CD4-positive, CD25-positive, alpha-beta regulatory T cell (primary cell): ENCODE data around the gene ZNF711. TPM values are rescaled to one million over a fixed set of nuclear protein-coding genes. Genes with fewer than 3 reads are reported as not detected.

Experiments
- polyA plus RNA-seq, 4 donors: library from polyadenylated mRNA; unstranded; fragments of 300-500 nt; fragmentation: Illumina TruSeq; gene quantifications; one replicate each; pipeline ENCODE4 v1.2.3, GENCODE V29; 2021
- total RNA-seq: library from RNA; stranded (reverse); gene quantifications from one replicate; pipeline ENCODE4 v1.2.3, GENCODE V29; 2022

ZNF711 gene
- total and polyA plus RNA-seq, 5 donors from 2014 or later: 0.31 to 1.2 (median 0.50) TPM; not detected in 1

Other genes with a start within 250 kb of the ZNF711 start
- gene APOOL, start 240.1 kb upstream of the ZNF711 start, total RNA-seq: 7.4 TPM
- 1 to 10 TPM; 2.2 to 5.2 (median 3.3) TPM for gene APOOL, start 240.1 kb upstream of the ZNF711 start, polyA plus RNA-seq
- gene SATL1, start 212 bp upstream of the ZNF711 start, total RNA-seq: not detected
- not detected for gene SATL1, start 212 bp upstream of the ZNF711 start, polyA plus RNA-seq
- gene POF1B, start 135.7 kb downstream of the ZNF711 start, total RNA-seq: 0.57 TPM
- under 1 TPM in 3 of 4 donors, not detected in 1; 0.44 to 0.59 (median 0.49) TPM for gene POF1B, start 135.7 kb downstream of the ZNF711 start, polyA plus RNA-seq